Middle frontal gyrus (tissue), 1 donor: Measurements from ENCODE around the gene CCL4.

Experiments
- DNase-seq: peaks from one replicate; pipeline ENCODE4 v3.0.0-alpha.2; 2015; ENCODE audit warnings: low spot score; ENCODE audit errors: extremely low spot score

Gene CCL4

GRCh38 chr17:36144014-36144413 is 40.4 kb downstream of the CCL4 start:
- DNase-seq = no peak

GRCh38 chr17:36144981-36145729 is 41.5 kb downstream of the CCL4 start:
- no peak for DNase-seq

GRCh38 chr17:36147601-36148000 is 44.0 kb downstream of the CCL4 start:
- no peak for DNase-seq

- DNase-seq = peak; percentile 11
Observed at GRCh38 chr17:36148559-36149295, 45.1 kb downstream of the CCL4 start.

DNA sequence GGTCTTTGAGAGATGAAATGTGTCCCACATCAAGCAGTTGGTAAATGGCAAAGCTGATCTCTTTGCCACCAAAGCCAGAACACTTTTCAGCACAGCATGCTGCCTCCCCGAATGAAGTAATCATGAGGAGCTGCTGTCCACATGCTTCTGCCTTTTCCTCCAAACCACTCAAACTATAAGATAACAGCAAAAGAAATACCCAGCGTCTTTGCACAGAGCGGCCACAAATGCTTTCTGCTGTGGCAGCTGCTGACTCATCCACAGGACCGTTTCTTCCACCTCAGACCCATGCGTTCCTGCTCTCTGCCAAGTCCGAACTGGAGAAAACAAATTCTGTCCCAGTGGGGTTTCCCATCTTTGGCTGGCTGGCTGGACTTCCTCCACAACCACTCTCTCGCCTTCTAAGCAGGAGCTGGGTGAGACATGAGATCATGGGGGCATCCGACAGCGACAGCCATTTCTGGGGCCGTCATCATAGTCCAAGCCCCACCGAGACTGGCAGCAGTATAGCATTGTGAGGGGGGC is 45.7 kb downstream of the CCL4 start:
- no peak for DNase-seq

- DNase-seq = no peak
Observed at GRCh38 chr17:36151891-36152638, 48.4 kb downstream of the CCL4 start.

DNA sequence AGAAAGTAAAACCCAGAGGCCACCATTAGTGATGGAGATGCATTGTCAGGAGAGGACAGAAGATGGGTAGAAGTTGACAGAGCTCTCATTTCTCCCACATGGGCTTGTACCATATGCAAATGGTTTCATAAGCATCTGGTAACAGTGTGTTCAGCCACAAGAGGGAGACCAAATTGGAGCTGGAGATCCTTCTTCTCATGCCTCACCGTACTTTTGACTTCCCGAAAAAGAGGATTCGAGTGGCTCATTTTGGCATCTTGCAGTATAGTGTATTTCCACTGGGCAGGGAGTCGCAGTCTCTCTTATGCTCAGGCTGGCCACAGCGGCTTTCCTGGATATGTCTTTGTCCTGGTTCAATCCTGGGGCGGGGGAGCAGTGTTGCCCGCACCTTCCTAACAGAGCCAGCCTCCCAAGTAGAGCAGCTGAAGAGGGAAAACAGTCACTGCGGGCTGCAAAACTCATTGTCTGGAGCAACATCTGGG is 49.1 kb downstream of the CCL4 start:
- no peak for DNase-seq

- DNase-seq = no peak
Observed at GRCh38 chr17:36153895-36154610, 50.4 kb downstream of the CCL4 start.
